K562 (cell line): Measurements from ENCODE around the gene GADD45G. TPM values are rescaled to one million over a fixed set of nuclear protein-coding genes. Genes with fewer than 3 reads are reported as not detected.

Experiments
- CBFA2T2 ChIP-seq: fragments of 450-650 bp; conservative IDR thresholded peaks from 2 replicates; pipeline ENCODE4 v1.6.1; 2017; ENCODE audit warnings: mild to moderate bottlenecking
- CUX1 ChIP-seq: fragments of 200-800 bp; sonication (Bioruptor generic); IDR thresholded peaks from 2 replicates; pipeline ENCODE4 v1.6.1; 2016; ENCODE audit warnings: missing genetic modification characterization, missing compliant biosample characterization
- EGR1 ChIP-seq: fragments of 450-650 bp; conservative IDR thresholded peaks from 2 replicates; pipeline ENCODE4 v1.6.1; 2017; ENCODE audit warnings: mild to moderate bottlenecking
- KLF16 ChIP-seq: IDR thresholded peaks from 2 replicates; pipeline ENCODE4 v1.6.1; 2016; ENCODE audit warnings: antibody characterized with exemption
- NCOR1 ChIP-seq: fragments of 450-650 bp; IDR thresholded peaks from 2 replicates; pipeline ENCODE4 v1.6.1; 2016; ENCODE audit warnings: mild to moderate bottlenecking, moderate library complexity
- RCOR1 ChIP-seq, 2 experiments: IDR thresholded peaks; 2 replicates each; pipeline ENCODE4 v1.6.1; 2012; ENCODE audit warnings: low read depth in 2 of 2, low read length in 2 of 2, borderline replicate concordance in 1 of 2, improper control_type of control experiment in 1 of 2
- TEAD4 ChIP-seq, 2 experiments: sonication (generic) in 1 of 2; formaldehyde crosslinking in 1 of 2; IDR thresholded peaks; 2 replicates each; pipeline versions ENCODE4 v1.6.1 to v1.8.0; 2012 to 2022; ENCODE audit warnings: borderline replicate concordance in 1 of 2, inconsistent platforms in 1 of 2, low read length in 1 of 2, mild to moderate bottlenecking in 1 of 2, missing genetic modification reagents in 1 of 2
- TFAP4 ChIP-seq: sonication (generic); formaldehyde crosslinking; IDR thresholded peaks from 2 replicates; pipeline ENCODE4 v1.8.0; 2022; ENCODE audit warnings: missing genetic modification reagents, mild to moderate bottlenecking, moderate library complexity, borderline replicate concordance
- TRIM24 ChIP-seq, 2 experiments: fragments of 450-650 bp; IDR thresholded peaks; 2 replicates each; pipeline ENCODE4 v1.6.1; 2016
- ZNF395 ChIP-seq: fragments of 200-800 bp; sonication (Bioruptor generic); IDR thresholded peaks from 2 replicates; pipeline ENCODE4 v1.6.1; 2017; ENCODE audit warnings: missing genetic modification characterization, missing compliant biosample characterization
- polyA plus RNA-seq, 8 experiments: library from polyadenylated mRNA; depleted of rRNA in 4 of 8; stranded (reverse) in 5 of 8; unstranded in 3 of 8; fragments of >200 nt; fragmentation: Nextera tagmentation in 2 of 8; fragmentation: Illumina TruSeq in 1 of 8; extraction: Ambion mirVana in 2 of 8; extraction: Trizol in 1 of 8; gene quantifications; 2 replicates each; pipeline versions ENCODE4 v1.2.1 to v1.2.3, GENCODE V29; 2011 to 2014; ENCODE audit warnings: inconsistent platforms in 1 of 8, missing spikeins in 1 of 8
- total RNA-seq, 7 experiments: library from RNA; depleted of rRNA in 6 of 7; stranded (reverse); fragments of >200 nt in 6 of 7; fragmentation: Illumina TruSeq in 2 of 7; extraction: Trizol in 2 of 7; gene quantifications; 2 replicates each; pipeline versions ENCODE4 v1.2.1 to v1.2.3, GENCODE V29; 2011 to 2021; ENCODE audit warnings: low replicate concordance in 1 of 7

The GADD45G gene
- total and polyA plus RNA-seq, 9 of the 15 experiments (the other 6 are each of a cell fraction or from before 2014, with no cell fraction given): 0.20 to 0.34 TPM; not detected in 7

- TF ChIP-seq ZNF395 (CRISPR knock-in tag): peak; percentile 76; the same call in 1 of the 2 replicates
- peak; percentile 92 for TF ChIP-seq NCOR1
- TF ChIP-seq RCOR1 (IDR thresholded peaks at IDR 0.05; ENCODE audit: borderline replicate concordance in 1 of 2, low read depth in 2 of 2, low read length in 2 of 2): peak in 1 of 2 experiments; percentile 77; a peak in 2 of 4 replicates
- peak; percentile 39; the same call in 1 of the 2 replicates for TF ChIP-seq CUX1 (CRISPR knock-in tag)
- peak; percentile 79 for TF ChIP-seq TFAP4
- peak; percentile 90 for TF ChIP-seq CBFA2T2
- TF ChIP-seq EGR1: peak; percentile 27
- TF ChIP-seq TRIM24 (IDR thresholded peaks at IDR 0.05): peak; percentile 63 to 77; a peak in 3 of 4 replicates
- peak; percentile 92 for TF ChIP-seq TEAD4 (IDR thresholded peaks at IDR 0.05; ENCODE audit: low read length)
- TF ChIP-seq TEAD4 (CRISPR knock-in tag; IDR thresholded peaks at IDR 0.05; ENCODE audit: borderline replicate concordance): no peak
- TF ChIP-seq KLF16: peak; percentile 89
Measured at GRCh38 chr9:89606624-89607311, 2.0 kb downstream of the GADD45G start (continued).
